Subcutaneous abdominal adipose tissue (tissue), 5 donors: ENCODE results near the gene ZCCHC24.

Experiments
- H3K27ac ChIP-seq: one replicate; pipeline ENCODE4 v1.7.0; 2013; ENCODE audit warnings: low read depth, mild to moderate bottlenecking, inconsistent platforms, low read length, moderate library complexity
- H3K27me3 ChIP-seq, 5 donors: one replicate each; pipeline ENCODE4 v1.7.0; 2013; ENCODE audit warnings: low read length in 5 of 5, inconsistent platforms in 1 of 5; ENCODE audit not compliant: control insufficient read depth in 5 of 5, insufficient read depth in 4 of 5
- H3K36me3 ChIP-seq, 5 donors: one replicate each; pipeline ENCODE4 v1.7.0; 2013; ENCODE audit warnings: low read length in 5 of 5; ENCODE audit not compliant: control insufficient read depth in 5 of 5, insufficient read depth in 5 of 5
- H3K4me1 ChIP-seq, 5 donors: one replicate each; pipeline ENCODE4 v1.7.0; 2013; ENCODE audit warnings: low read length in 5 of 5, mild to moderate bottlenecking in 3 of 5, moderate library complexity in 1 of 5; ENCODE audit not compliant: control insufficient read depth in 5 of 5, insufficient read depth in 5 of 5
- H3K4me3 ChIP-seq, 5 donors: one replicate each; pipeline ENCODE4 v1.7.0; 2013; ENCODE audit warnings: low read length in 5 of 5, low read depth in 1 of 5
- H3K9ac ChIP-seq, 5 donors: one replicate each; pipeline ENCODE4 v1.7.0; 2013; ENCODE audit warnings: low read length in 5 of 5, mild to moderate bottlenecking in 4 of 5, moderate library complexity in 3 of 5
- H3K9me3 ChIP-seq, 5 donors: one replicate each; pipeline ENCODE4 v1.7.0; 2013; ENCODE audit warnings: low read length in 5 of 5; ENCODE audit not compliant: control insufficient read depth in 5 of 5
- donor health status: healthy.
- donor health status: healthy.
- donor health status: healthy.
- donor health status: healthy.
- donor health status: healthy.

Gene ZCCHC24

GRCh38 chr10:79484476-79484875, 39.1 kb upstream of the ZCCHC24 start:
- Histone ChIP-seq H3K4me1 (peaks cover 14 to 43% (median 40%) of the 10 kb centered on the region in 5 donors), H3K9me3 (no peaks in the 10 kb centered on the region), H3K27me3 (no peaks in the 10 kb centered on the region), H3K4me3 (no peak overlapping the region), H3K9ac (peak overlapping the region in 2 of 5 donors; percentile 27 to 34), H3K27ac (peak overlapping the region; percentile 89), H3K36me3 (no peaks in the 10 kb centered on the region)

- Histone ChIP-seq H3K27ac (peak overlapping the region; percentile 89), H3K36me3 (no peaks in the 10 kb centered on the region), H3K4me1 (peaks cover 14 to 38% (median 37%) of the 10 kb centered on the region in 5 donors)
These were observed 38.5 kb upstream of the ZCCHC24 start for GRCh38 chr10:79483948-79484347.

GRCh38 chr10:79483299-79483698, 37.9 kb upstream of the ZCCHC24 start:
- peak overlapping the region; percentile 89 for H3K27ac ChIP-seq

More at GRCh38 chr10:79483948-79484347, 38.5 kb upstream of the ZCCHC24 start:
- peak overlapping the region in 2 of 5 donors; percentile 27 to 34 for H3K9ac ChIP-seq
- no peaks in the 10 kb centered on the region for H3K9me3 ChIP-seq
- no peak overlapping the region for H3K4me3 ChIP-seq
- H3K27me3 ChIP-seq, result no peaks in the 10 kb centered on the region

GRCh38 chr10:79482741-79483140, 37.3 kb upstream of the ZCCHC24 start:
- Histone ChIP-seq H3K9me3 (no peaks in the 10 kb centered on the region), H3K4me3 (no peak overlapping the region), H3K27ac (peak overlapping the region; percentile 89), H3K27me3 (no peaks in the 10 kb centered on the region), H3K36me3 (no peaks in the 10 kb centered on the region), H3K9ac (peak overlapping the region in 1 of 5 donors; percentile 18), H3K4me1 (peaks cover 7 to 28% (median 25%) of the 10 kb centered on the region in 5 donors)

More at GRCh38 chr10:79483299-79483698, 37.9 kb upstream of the ZCCHC24 start:
- H3K4me1 ChIP-seq, result peaks cover 11 to 33% (median 31%) of the 10 kb centered on the region in 5 donors
- H3K27me3 ChIP-seq, result no peaks in the 10 kb centered on the region
- H3K9me3 ChIP-seq, result no peaks in the 10 kb centered on the region
- H3K36me3 ChIP-seq, result no peaks in the 10 kb centered on the region
- H3K9ac ChIP-seq, result peak overlapping the region in 1 of 5 donors; percentile 18
- no peak overlapping the region for H3K4me3 ChIP-seq

GRCh38 chr10:79482304-79482703, 36.9 kb upstream of the ZCCHC24 start:
- Histone ChIP-seq H3K27ac (peak overlapping the region; percentile 89), H3K4me1 (peaks cover 7 to 24% (median 21%) of the 10 kb centered on the region in 5 donors), H3K9me3 (no peaks in the 10 kb centered on the region), H3K4me3 (no peak overlapping the region), H3K36me3 (no peaks in the 10 kb centered on the region), H3K27me3 (no peaks in the 10 kb centered on the region), H3K9ac (no peak overlapping the region)

- no peaks in the 10 kb centered on the region for H3K36me3 ChIP-seq
- H3K4me1 ChIP-seq, result peaks cover 7 to 21% (median 16%) of the 10 kb centered on the region in 5 donors
- H3K4me3 ChIP-seq, result no peak overlapping the region
- no peak overlapping the region for H3K9ac ChIP-seq
- H3K27me3 ChIP-seq, result no peaks in the 10 kb centered on the region
- H3K27ac ChIP-seq, result no peak overlapping the region
- H3K9me3 ChIP-seq, result no peaks in the 10 kb centered on the region
These were observed 34.0 kb upstream of the ZCCHC24 start for GRCh38 chr10:79479283-79479909.

- peaks cover 0 to 10% (median 9%) of the 10 kb centered on the region in 5 donors for H3K4me1 ChIP-seq
- H3K27me3 ChIP-seq, result no peaks in the 10 kb centered on the region
- H3K36me3 ChIP-seq, result no peaks in the 10 kb centered on the region
- no peak overlapping the region for H3K9ac ChIP-seq
- H3K4me3 ChIP-seq, result no peak overlapping the region
- no peak overlapping the region for H3K27ac ChIP-seq
- no peaks in the 10 kb centered on the region for H3K9me3 ChIP-seq
These were observed 32.0 kb upstream of the ZCCHC24 start for GRCh38 chr10:79477456-79477855.

GRCh38 chr10:79476645-79477044, 31.2 kb upstream of the ZCCHC24 start:
- Histone ChIP-seq H3K27ac (no peak overlapping the region), H3K27me3 (no peaks in the 10 kb centered on the region), H3K9me3 (no peaks in the 10 kb centered on the region), H3K36me3 (no peaks in the 10 kb centered on the region), H3K9ac (no peak overlapping the region), H3K4me3 (no peak overlapping the region), H3K4me1 (peaks cover 0 to 9% (median 8%) of the 10 kb centered on the region in 5 donors)

- peaks cover 0 to 9% (median 8%) of the 10 kb centered on the region in 5 donors for H3K4me1 ChIP-seq
- no peak overlapping the region for H3K27ac ChIP-seq
- no peak overlapping the region for H3K4me3 ChIP-seq
- no peaks in the 10 kb centered on the region for H3K27me3 ChIP-seq
- H3K36me3 ChIP-seq, result no peaks in the 10 kb centered on the region
- no peaks in the 10 kb centered on the region for H3K9me3 ChIP-seq
- H3K9ac ChIP-seq, result no peak overlapping the region
These were observed 30.5 kb upstream of the ZCCHC24 start for GRCh38 chr10:79475877-79476276.

GRCh38 chr10:79475119-79475653, 29.8 kb upstream of the ZCCHC24 start:
- Histone ChIP-seq H3K36me3 (no peaks in the 10 kb centered on the region), H3K9me3 (no peaks in the 10 kb centered on the region), H3K27ac (no peak overlapping the region), H3K4me3 (no peak overlapping the region), H3K9ac (no peak overlapping the region), H3K27me3 (no peaks in the 10 kb centered on the region), H3K4me1 (peaks cover 0 to 9% (median 8%) of the 10 kb centered on the region in 5 donors)
